ENCODE measurements around the gene SCG5.

GRCh38 chr15:32652178-32652577, 10.7 kb downstream of the SCG5 start:
- TF ChIP-seq CTCF (tag by site-specific recombination; IDR thresholded peaks at IDR 0.05) (no peak), ZEB2 (tag by site-specific recombination; IDR thresholded peaks at IDR 0.05) (no peak), ZNF292 (tag by site-specific recombination; IDR thresholded peaks at IDR 0.05; ENCODE audit: borderline replicate concordance, low read depth) (no peak), YY1 (tag by site-specific recombination; IDR thresholded peaks at IDR 0.05) (no peak), BCL11A (tag by site-specific recombination; IDR thresholded peaks at IDR 0.05; ENCODE audit: low read depth) (no peak), SETDB1 (IDR thresholded peaks at IDR 0.05; ENCODE audit: insufficient read length, low read length) (no peak), PRDM1 (tag by site-specific recombination; IDR thresholded peaks at IDR 0.05) (no peak), ZNF580 (tag by site-specific recombination; IDR thresholded peaks at IDR 0.05) (no peak), ZNF768 (tag by site-specific recombination; IDR thresholded peaks at IDR 0.05) (no peak), ZNF776 (tag by site-specific recombination; IDR thresholded peaks at IDR 0.05; ENCODE audit: borderline replicate concordance) (no peak), ZNF785 (tag by site-specific recombination; IDR thresholded peaks at IDR 0.05) (no peak), ZBTB44 (tag by site-specific recombination; IDR thresholded peaks at IDR 0.05) (no peak), ATF2 (tag by site-specific recombination; IDR thresholded peaks at IDR 0.05; ENCODE audit: low read depth) (no peak)
